ENCODE measurements around the gene IDH1. TPM values are rescaled to one million over a fixed set of nuclear protein-coding genes. Genes with fewer than 3 reads are reported as not detected.

Gene IDH1
- polyA plus RNA-seq, 4 donors: 115 to 297 (median 243) TPM

DNA sequence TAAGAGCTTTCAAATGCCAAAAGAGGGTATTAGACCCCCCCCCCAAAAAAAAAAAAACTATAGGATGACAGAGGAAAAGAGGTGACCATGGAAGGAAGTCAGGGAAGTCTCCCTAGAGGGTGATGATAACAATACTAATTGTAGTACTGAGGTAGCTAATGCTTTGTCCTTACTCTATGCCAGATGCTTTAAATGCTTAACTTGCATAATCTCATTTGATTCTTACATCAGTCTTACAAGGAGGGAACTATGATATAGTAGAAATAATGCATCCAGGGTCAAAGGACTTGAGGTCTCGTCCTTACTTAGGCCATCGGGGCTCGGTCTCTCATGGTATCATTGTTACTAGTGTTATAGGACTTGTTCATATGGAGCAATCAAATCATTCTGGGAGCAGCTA, 9.1 kb downstream of the IDH1 start:
- DNase-seq: no peak
- Histone ChIP-seq H3K9me3 (ENCODE audit: control insufficient read depth in 2 of 2, insufficient read depth in 1 of 2, low read depth in 1 of 2, low read length in 1 of 2) (no peaks in the 10 kb centered on the region), H3K27ac (ENCODE audit: low read depth in 1 of 3, low read length in 2 of 3) (no peak overlapping the region), H3K4me3 (ENCODE audit: low read depth in 1 of 3, low read length in 3 of 3) (no peak overlapping the region), H3K36me3 (ENCODE audit: control insufficient read depth in 3 of 3, insufficient read depth in 2 of 3, low read depth in 1 of 3, low read length in 3 of 3) (peaks cover 8 to 22% (median 20%) of the 10 kb centered on the region in 3 donors), H3K27me3 (ENCODE audit: control insufficient read depth in 3 of 3, insufficient read depth in 3 of 3, low read length in 3 of 3) (no peaks in the 10 kb centered on the region), H3K4me1 (ENCODE audit: control insufficient read depth in 3 of 3, insufficient read depth in 2 of 3, low read depth in 1 of 3, low read length in 2 of 3) (peaks cover 2 to 9% (median 4%) of the 10 kb centered on the region in 3 donors)
- FAIRE-seq: no peak
- WGBS, 3 donors: 86 to 96% (median 91%) methylated on average over 3 of the region's 3 CpGs

DNA sequence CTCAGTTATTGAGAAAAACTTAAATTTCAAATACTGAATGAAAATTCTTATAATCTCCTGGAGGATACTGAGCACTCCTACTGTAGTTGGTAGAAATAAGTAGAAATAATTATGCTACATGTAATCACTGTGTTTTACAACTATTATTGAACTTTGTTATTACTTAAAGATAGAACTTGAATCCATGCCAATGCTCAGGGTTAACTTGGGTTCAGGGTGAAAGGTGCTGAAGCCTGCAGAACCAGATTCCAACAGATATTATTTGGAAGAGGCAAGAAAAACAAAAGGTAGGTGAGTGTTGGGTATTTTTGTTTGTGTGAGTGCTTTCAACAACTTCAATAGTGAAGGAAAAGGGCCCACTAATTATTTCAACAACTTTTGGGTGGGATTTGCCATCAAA, 10.4 kb downstream of the IDH1 start:
- H3K36me3 ChIP-seq (ENCODE audit: control insufficient read depth in 3 of 3, insufficient read depth in 2 of 3, low read depth in 1 of 3, low read length in 3 of 3): peaks cover 8 to 28% (median 24%) of the 10 kb centered on the region in 3 donors
- H3K27me3 ChIP-seq (ENCODE audit: control insufficient read depth in 3 of 3, insufficient read depth in 3 of 3, low read length in 3 of 3): no peaks in the 10 kb centered on the region
- no peak overlapping the region for H3K27ac ChIP-seq (ENCODE audit: low read depth in 1 of 3, low read length in 2 of 3)
- peaks cover 2 to 10% (median 4%) of the 10 kb centered on the region in 3 donors for H3K4me1 ChIP-seq (ENCODE audit: control insufficient read depth in 3 of 3, insufficient read depth in 2 of 3, low read depth in 1 of 3, low read length in 2 of 3)
- no peaks in the 10 kb centered on the region for H3K9me3 ChIP-seq (ENCODE audit: control insufficient read depth in 2 of 2, insufficient read depth in 1 of 2, low read depth in 1 of 2, low read length in 1 of 2)
- DNase-seq (peak in 1 of 2 donors; percentile 78), FAIRE-seq (no peak)
- H3K4me3 ChIP-seq (ENCODE audit: low read depth in 1 of 3, low read length in 3 of 3): no peak overlapping the region

DNA sequence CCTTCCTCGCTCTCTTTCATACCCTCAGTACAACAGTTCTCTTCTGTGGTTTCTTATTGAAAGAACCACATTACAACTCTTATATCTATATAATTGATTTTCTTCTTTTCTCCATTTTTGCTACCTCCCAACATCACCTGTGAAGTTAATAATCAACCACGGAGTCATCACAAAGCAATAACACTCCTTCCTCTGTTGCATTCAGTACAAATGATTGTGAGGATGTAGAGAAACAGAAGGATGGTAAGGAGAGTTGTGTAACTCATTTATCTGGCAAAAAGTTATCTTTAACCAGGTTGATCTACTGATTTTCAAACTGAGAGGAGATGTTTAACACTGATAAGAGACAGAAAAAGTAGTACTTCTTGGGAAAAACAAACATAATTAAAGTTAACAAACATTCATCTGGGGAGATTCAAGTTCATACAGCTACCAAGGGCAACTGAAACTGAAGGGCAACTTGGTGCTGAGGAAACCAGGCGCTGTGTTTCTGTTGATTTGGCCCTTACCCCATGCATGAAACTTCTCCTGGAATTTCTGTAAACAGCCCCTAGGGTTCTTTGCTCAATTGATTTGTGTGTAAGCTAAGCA, 14.2 kb downstream of the IDH1 start:
- Histone ChIP-seq H3K27me3 (ENCODE audit: control insufficient read depth in 3 of 3, insufficient read depth in 3 of 3, low read length in 3 of 3) (no peaks in the 10 kb centered on the region), H3K36me3 (ENCODE audit: control insufficient read depth in 3 of 3, insufficient read depth in 2 of 3, low read depth in 1 of 3, low read length in 3 of 3) (peaks cover 7 to 26% (median 25%) of the 10 kb centered on the region in 3 donors), H3K4me1 (ENCODE audit: control insufficient read depth in 3 of 3, insufficient read depth in 2 of 3, low read depth in 1 of 3, low read length in 2 of 3) (peaks cover 2 to 5% (median 4%) of the 10 kb centered on the region in 3 donors), H3K4me3 (ENCODE audit: low read depth in 1 of 3, low read length in 3 of 3) (no peak overlapping the region), H3K9me3 (ENCODE audit: control insufficient read depth in 2 of 2, insufficient read depth in 1 of 2, low read depth in 1 of 2, low read length in 1 of 2) (no peaks in the 10 kb centered on the region), H3K27ac (ENCODE audit: low read depth in 1 of 3, low read length in 2 of 3) (no peak overlapping the region)
- WGBS, 3 donors: 64 to 77% (median 67%) methylated on average over 3 of the region's 3 CpGs
- no peak for FAIRE-seq
- DNase-seq: peak in 1 of 2 donors; percentile 60

DNA sequence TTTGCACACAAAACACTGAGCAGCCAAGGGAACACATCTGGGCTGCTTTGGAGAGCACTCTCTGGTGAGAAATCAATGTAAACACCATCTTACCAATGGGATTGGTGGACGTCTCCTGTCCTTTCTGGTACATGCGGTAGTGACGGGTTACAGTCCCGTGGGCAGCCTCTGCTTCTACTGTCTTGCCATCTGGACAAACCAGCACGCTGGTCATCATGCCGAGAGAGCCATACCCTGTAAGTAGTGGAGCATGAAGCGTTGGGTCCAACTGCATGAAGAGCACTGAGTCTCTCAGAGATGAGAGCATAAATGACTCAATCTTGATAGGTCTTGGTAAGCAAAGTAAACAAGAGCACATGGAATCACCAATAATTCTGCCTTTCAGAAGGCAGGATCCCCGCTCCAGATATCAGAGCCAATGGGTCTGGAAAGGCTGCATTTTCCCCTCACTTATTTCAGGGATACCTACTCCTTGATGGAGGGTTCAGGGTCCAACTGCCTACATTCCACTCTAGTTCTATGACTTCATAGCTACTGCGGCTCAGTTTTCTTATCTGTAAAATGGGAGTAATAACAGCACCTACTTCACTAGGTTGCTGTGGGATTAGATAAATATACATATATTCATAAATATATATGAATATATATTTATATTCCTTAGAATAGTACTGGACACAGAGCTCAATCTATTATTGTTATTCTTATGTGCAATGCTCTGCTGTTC, 14.9 kb downstream of the IDH1 start:
- FAIRE-seq (no peak), DNase-seq (no peak)
- H3K27ac ChIP-seq (ENCODE audit: low read depth in 1 of 3, low read length in 2 of 3): no peak overlapping the region
- 93 to 95% (median 94%) methylated on average over 9 of the region's 9 CpGs for WGBS, 3 donors
- H3K27me3 ChIP-seq (ENCODE audit: control insufficient read depth in 3 of 3, insufficient read depth in 3 of 3, low read length in 3 of 3): no peaks in the 10 kb centered on the region
- H3K4me3 ChIP-seq (ENCODE audit: low read depth in 1 of 3, low read length in 3 of 3): no peak overlapping the region
- peaks cover 2 to 5% (median 4%) of the 10 kb centered on the region in 3 donors for H3K4me1 ChIP-seq (ENCODE audit: control insufficient read depth in 3 of 3, insufficient read depth in 2 of 3, low read depth in 1 of 3, low read length in 2 of 3)
- H3K9me3 ChIP-seq (ENCODE audit: control insufficient read depth in 2 of 2, insufficient read depth in 1 of 2, low read depth in 1 of 2, low read length in 1 of 2): no peaks in the 10 kb centered on the region
- peaks cover 7 to 30% (median 26%) of the 10 kb centered on the region in 3 donors for H3K36me3 ChIP-seq (ENCODE audit: control insufficient read depth in 3 of 3, insufficient read depth in 2 of 3, low read depth in 1 of 3, low read length in 3 of 3)

DNA sequence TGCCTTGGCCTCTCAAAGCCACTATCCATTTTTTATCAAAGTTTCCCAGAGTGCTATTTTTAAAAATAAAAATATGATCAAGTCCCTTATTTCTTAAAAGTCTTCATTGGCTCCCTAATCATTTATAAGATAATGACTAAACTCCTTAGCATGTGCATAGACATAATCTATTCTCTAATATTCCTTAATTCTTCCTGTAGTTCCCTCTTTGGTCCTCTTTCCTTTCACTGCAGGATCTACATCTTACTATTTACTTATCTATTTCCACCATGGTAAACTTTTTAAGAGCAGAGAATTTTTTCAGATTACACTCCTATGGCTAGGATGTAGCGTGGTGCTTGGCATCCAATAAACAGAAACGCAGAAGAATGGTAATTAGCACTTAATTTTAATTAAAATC, 19.0 kb downstream of the IDH1 start:
- Histone ChIP-seq H3K4me1 (ENCODE audit: control insufficient read depth in 3 of 3, insufficient read depth in 2 of 3, low read depth in 1 of 3, low read length in 2 of 3) (peaks cover 0 to 2% (median 0%) of the 10 kb centered on the region in 3 donors), H3K27ac (ENCODE audit: low read depth in 1 of 3, low read length in 2 of 3) (no peak overlapping the region), H3K4me3 (ENCODE audit: low read depth in 1 of 3, low read length in 3 of 3) (no peak overlapping the region), H3K36me3 (ENCODE audit: control insufficient read depth in 3 of 3, insufficient read depth in 2 of 3, low read depth in 1 of 3, low read length in 3 of 3) (peaks cover 2 to 22% (median 19%) of the 10 kb centered on the region in 3 donors), H3K9me3 (ENCODE audit: control insufficient read depth in 2 of 2, insufficient read depth in 1 of 2, low read depth in 1 of 2, low read length in 1 of 2) (no peaks in the 10 kb centered on the region), H3K27me3 (ENCODE audit: control insufficient read depth in 3 of 3, insufficient read depth in 3 of 3, low read length in 3 of 3) (no peaks in the 10 kb centered on the region)
- DNase-seq (no peak), FAIRE-seq (no peak)
- WGBS, 3 donors: 78 to 97% (median 89%) methylated on average over 2 of the region's 2 CpGs

DNA sequence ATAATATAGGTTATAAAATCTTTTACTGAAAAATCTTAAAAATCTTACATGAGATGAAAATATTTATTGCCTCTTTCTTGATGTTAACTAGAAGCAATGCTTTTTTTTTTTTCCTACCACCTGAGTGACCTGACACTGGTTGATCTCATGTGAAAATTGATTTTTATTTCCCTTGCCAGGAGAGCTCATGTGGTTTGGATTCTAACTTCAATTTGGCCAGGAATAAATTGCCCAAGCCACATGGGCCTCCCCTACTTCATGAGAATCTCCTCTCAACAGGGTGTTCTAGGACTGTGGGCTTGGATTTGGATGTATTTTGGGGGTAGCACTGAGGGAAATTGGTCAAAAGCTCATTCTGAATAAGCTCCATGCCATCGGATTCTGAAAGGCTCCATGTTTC, 20.1 kb downstream of the IDH1 start:
- FAIRE-seq (no peak), DNase-seq (no peak)
- Histone ChIP-seq H3K9me3 (ENCODE audit: control insufficient read depth in 2 of 2, insufficient read depth in 1 of 2, low read depth in 1 of 2, low read length in 1 of 2) (no peaks in the 10 kb centered on the region), H3K4me1 (ENCODE audit: control insufficient read depth in 3 of 3, insufficient read depth in 2 of 3, low read depth in 1 of 3, low read length in 2 of 3) (no peaks in the 10 kb centered on the region), H3K36me3 (ENCODE audit: control insufficient read depth in 3 of 3, insufficient read depth in 2 of 3, low read depth in 1 of 3, low read length in 3 of 3) (peaks cover 2 to 19% (median 15%) of the 10 kb centered on the region in 3 donors), H3K27me3 (ENCODE audit: control insufficient read depth in 3 of 3, insufficient read depth in 3 of 3, low read length in 3 of 3) (no peaks in the 10 kb centered on the region), H3K27ac (ENCODE audit: low read depth in 1 of 3, low read length in 2 of 3) (no peak overlapping the region), H3K4me3 (ENCODE audit: low read depth in 1 of 3, low read length in 3 of 3) (no peak overlapping the region)
- 97 to 100% (median 100%) methylated on average over 1 of the region's 1 CpG for WGBS, 3 donors

DNA sequence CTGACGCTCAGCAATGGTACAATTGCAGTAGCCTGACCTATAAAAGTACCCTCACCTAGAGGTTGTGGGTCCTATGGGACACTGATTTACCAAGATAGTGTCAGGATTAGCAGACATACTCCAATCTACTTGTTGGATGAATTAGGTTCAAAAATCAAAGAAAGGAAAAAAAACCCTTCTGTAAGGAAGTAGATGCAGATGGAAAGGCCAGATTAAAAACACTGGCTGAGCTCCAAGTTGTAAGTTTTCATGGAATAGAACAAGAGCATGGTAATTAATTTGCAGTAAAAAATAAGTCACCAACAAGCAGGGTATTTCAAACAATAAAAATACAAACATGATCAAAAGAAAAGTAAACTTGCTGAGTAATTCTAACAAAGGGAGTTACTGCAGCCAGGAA, 26.4 kb downstream of the IDH1 start:
- Histone ChIP-seq H3K9me3 (ENCODE audit: control insufficient read depth in 2 of 2, insufficient read depth in 1 of 2, low read depth in 1 of 2, low read length in 1 of 2) (no peaks in the 10 kb centered on the region), H3K36me3 (ENCODE audit: control insufficient read depth in 3 of 3, insufficient read depth in 2 of 3, low read depth in 1 of 3, low read length in 3 of 3) (no peaks in the 10 kb centered on the region), H3K27me3 (ENCODE audit: control insufficient read depth in 3 of 3, insufficient read depth in 3 of 3, low read length in 3 of 3) (no peaks in the 10 kb centered on the region), H3K4me1 (ENCODE audit: control insufficient read depth in 3 of 3, insufficient read depth in 2 of 3, low read depth in 1 of 3, low read length in 2 of 3) (no peaks in the 10 kb centered on the region), H3K4me3 (ENCODE audit: low read depth in 1 of 3, low read length in 3 of 3) (no peak overlapping the region), H3K27ac (ENCODE audit: low read depth in 1 of 3, low read length in 2 of 3) (no peak overlapping the region)
- no peak for FAIRE-seq
- 68 to 81% (median 69%) methylated on average over 1 of the region's 1 CpG for WGBS, 3 donors
- DNase-seq: no peak

DNA sequence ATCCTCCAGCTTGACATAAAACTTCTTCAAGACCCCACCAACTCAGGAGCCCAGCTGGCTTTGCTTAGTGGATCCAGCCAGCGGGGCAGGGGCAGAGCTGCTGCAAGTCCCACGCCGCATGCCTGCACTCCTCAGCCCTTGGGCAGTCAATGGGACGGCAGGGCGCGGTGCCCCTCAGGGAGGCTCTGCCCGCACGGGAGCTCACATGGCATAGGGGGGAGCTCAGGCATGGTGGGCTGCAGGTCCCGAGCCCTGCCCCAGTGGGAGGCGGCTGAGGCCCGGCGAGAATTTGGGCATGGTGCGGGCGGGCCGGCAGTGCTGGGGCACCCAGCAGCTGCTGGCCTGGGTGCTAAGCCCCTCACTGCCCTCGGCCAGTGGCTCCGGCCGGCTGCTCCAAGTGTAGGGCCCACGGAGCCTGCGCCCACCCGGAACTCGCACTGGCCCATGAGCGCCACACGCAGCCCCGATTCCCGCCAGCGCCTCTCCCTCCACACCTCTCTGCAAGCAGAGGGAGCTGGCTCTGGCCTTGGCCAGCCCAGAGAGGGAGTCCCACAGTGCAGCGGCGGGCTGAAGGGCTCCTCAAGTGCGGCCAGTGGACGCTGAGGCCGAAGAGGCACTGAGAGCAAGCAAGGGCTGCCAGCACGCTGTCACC, 27.2 kb downstream of the IDH1 start:
- no peak for FAIRE-seq

More for the DNA sequence above, 27.2 kb downstream of the IDH1 start:
- WGBS, 3 donors: 93 to 95% (median 94%) methylated on average over 31 to 33 of the region's 33 CpGs
- Histone ChIP-seq H3K9me3 (ENCODE audit: control insufficient read depth in 2 of 2, insufficient read depth in 1 of 2, low read depth in 1 of 2, low read length in 1 of 2) (no peaks in the 10 kb centered on the region), H3K27me3 (ENCODE audit: control insufficient read depth in 3 of 3, insufficient read depth in 3 of 3, low read length in 3 of 3) (no peaks in the 10 kb centered on the region), H3K27ac (ENCODE audit: low read depth in 1 of 3, low read length in 2 of 3) (no peak overlapping the region), H3K4me1 (ENCODE audit: control insufficient read depth in 3 of 3, insufficient read depth in 2 of 3, low read depth in 1 of 3, low read length in 2 of 3) (no peaks in the 10 kb centered on the region), H3K36me3 (ENCODE audit: control insufficient read depth in 3 of 3, insufficient read depth in 2 of 3, low read depth in 1 of 3, low read length in 3 of 3) (no peaks in the 10 kb centered on the region), H3K4me3 (ENCODE audit: low read depth in 1 of 3, low read length in 3 of 3) (no peak overlapping the region)
- DNase-seq: no peak
